ENCODE results near the gene DERL2. TPM values are rescaled to one million over a fixed set of nuclear protein-coding genes. Genes with fewer than 3 reads are reported as not detected.

Gene DERL2
- total RNA-seq, 1 donor from 2014 or later, result 79.4 TPM

DNA sequence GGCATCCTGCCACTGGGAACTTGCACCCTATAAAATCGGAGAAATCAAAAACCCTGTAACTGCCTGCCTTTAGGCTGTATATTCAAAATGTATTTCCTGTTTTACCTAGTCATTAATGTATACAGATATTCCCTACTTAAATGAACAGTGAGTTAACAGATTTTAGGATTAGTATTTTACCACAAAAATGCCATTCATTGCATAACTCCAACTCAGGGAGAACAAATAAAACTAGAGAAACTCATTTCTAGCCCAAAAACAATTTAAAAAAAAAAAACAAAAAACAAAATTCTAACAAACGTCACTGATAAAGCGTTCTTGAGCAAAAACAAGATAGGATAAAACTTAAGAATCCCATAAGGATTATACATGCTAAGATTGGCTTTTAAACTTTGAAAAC, 13.5 kb downstream of the DERL2 start:
- TF ChIP-seq, protein P1, sequence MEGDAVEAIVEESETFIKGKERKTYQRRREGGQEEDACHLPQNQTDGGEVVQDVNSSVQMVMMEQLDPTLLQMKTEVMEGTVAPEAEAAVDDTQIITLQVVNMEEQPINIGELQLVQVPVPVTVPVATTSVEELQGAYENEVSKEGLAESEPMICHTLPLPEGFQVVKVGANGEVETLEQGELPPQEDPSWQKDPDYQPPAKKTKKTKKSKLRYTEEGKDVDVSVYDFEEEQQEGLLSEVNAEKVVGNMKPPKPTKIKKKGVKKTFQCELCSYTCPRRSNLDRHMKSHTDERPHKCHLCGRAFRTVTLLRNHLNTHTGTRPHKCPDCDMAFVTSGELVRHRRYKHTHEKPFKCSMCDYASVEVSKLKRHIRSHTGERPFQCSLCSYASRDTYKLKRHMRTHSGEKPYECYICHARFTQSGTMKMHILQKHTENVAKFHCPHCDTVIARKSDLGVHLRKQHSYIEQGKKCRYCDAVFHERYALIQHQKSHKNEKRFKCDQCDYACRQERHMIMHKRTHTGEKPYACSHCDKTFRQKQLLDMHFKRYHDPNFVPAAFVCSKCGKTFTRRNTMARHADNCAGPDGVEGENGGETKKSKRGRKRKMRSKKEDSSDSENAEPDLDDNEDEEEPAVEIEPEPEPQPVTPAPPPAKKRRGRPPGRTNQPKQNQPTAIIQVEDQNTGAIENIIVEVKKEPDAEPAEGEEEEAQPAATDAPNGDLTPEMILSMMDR (conservative IDR thresholded peaks at IDR 0.05), result no peak
- H3K36me3 Mint-ChIP-seq, result peaks cover 14% of the 10 kb centered on the region
- DNase-seq (ENCODE audit: extremely low spot score, unreplicated experiment), result no peak
- peaks cover 2% of the 10 kb centered on the region for H3K4me1 Mint-ChIP-seq (ENCODE audit: unreplicated experiment)
- H3K27me3 Mint-ChIP-seq, result no peaks in the 10 kb centered on the region
- no peaks in the 10 kb centered on the region for H3K9me3 Mint-ChIP-seq
- no peak overlapping the region for H3K4me3 Mint-ChIP-seq
- H3K27ac Mint-ChIP-seq, result no peak overlapping the region

DNA sequence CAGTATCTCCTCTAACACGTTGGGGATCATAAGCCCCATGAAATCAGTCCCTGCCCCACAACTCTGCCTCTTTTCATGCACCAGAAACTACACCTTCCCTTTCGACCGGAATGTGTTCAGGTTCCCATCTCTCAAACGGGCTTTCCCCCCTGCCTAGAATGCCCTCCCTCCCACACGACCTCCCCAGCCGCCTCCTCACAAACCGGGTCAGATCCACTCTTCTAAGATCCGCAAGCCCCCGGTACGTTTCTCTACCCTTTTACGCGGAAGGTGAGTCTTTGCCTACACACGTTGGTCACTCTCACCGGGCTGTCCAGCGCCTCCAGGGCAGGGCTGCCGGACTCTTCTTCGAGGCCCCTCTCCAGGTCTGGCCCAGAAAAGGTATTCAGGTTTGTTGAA, 17.9 kb downstream of the DERL2 start:
- DNase-seq (ENCODE audit: extremely low spot score, unreplicated experiment), result no peak
- peak overlapping the region; percentile 91 for H3K4me3 Mint-ChIP-seq
- H3K27ac Mint-ChIP-seq, result peak overlapping the region; percentile 17
- no peaks in the 10 kb centered on the region for H3K9me3 Mint-ChIP-seq
- TF ChIP-seq, protein P1 (conservative IDR thresholded peaks at IDR 0.05), result no peak
- no peaks in the 10 kb centered on the region for H3K27me3 Mint-ChIP-seq
- H3K4me1 Mint-ChIP-seq (ENCODE audit: unreplicated experiment), result peaks cover 24% of the 10 kb centered on the region
- peaks cover 6% of the 10 kb centered on the region for H3K36me3 Mint-ChIP-seq

DNA sequence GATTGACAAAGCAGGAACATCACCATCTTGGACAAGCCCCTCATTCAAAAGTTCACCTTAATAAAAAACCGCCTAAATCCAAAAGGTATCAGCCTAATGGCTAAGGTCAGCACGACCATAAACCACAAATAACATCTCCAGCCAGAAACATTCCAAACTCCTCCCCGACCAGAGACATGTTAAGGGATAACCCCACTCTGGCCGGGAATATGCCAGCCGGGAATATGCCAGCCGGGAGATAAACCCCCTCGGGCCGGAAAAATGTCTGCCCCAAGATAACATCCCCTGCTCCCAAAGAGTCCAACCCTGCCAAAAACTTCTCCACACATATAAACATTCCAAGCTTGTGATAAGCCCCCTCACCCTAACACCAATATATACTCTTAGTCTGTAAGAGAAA, 18.6 kb downstream of the DERL2 start:
- DNase-seq (ENCODE audit: extremely low spot score, unreplicated experiment), result no peak
- peak overlapping the region; percentile 91 for H3K4me3 Mint-ChIP-seq
- H3K27me3 Mint-ChIP-seq, result no peaks in the 10 kb centered on the region
- H3K9me3 Mint-ChIP-seq, result no peaks in the 10 kb centered on the region
- H3K27ac Mint-ChIP-seq, result peak overlapping the region; percentile 17
- peaks cover 7% of the 10 kb centered on the region for H3K36me3 Mint-ChIP-seq
- H3K4me1 Mint-ChIP-seq (ENCODE audit: unreplicated experiment), result peaks cover 24% of the 10 kb centered on the region
- TF ChIP-seq, protein P1 (conservative IDR thresholded peaks at IDR 0.05), result no peak

DNA sequence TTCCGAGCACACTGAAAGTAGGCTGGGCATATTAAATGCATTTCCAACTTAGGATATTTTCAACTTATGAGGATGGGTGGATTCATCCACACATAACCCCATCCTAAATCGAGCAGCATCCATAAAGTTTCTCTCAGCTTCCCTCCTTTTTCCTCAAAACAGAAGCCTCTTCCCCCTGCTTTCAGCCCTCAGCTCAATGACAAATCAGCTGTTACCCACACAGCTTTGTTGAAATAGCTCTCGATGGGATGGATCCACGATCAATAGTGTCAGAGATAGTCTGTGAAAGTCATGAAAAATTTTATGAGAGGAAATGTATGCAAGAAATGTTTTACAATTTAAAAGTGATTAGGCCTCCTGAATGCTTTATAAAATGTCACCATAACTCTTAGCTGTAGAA, 19.7 kb downstream of the DERL2 start:
- H3K4me3 Mint-ChIP-seq, result peak overlapping the region; percentile 91
- no peak overlapping the region for H3K27ac Mint-ChIP-seq
- H3K27me3 Mint-ChIP-seq, result no peaks in the 10 kb centered on the region
- peaks cover 24% of the 10 kb centered on the region for H3K4me1 Mint-ChIP-seq (ENCODE audit: unreplicated experiment)
- DNase-seq (ENCODE audit: extremely low spot score, unreplicated experiment), result no peak
- H3K9me3 Mint-ChIP-seq, result no peaks in the 10 kb centered on the region
- H3K36me3 Mint-ChIP-seq, result peaks cover 4% of the 10 kb centered on the region
- TF ChIP-seq, protein P1 (conservative IDR thresholded peaks at IDR 0.05), result no peak

DNA sequence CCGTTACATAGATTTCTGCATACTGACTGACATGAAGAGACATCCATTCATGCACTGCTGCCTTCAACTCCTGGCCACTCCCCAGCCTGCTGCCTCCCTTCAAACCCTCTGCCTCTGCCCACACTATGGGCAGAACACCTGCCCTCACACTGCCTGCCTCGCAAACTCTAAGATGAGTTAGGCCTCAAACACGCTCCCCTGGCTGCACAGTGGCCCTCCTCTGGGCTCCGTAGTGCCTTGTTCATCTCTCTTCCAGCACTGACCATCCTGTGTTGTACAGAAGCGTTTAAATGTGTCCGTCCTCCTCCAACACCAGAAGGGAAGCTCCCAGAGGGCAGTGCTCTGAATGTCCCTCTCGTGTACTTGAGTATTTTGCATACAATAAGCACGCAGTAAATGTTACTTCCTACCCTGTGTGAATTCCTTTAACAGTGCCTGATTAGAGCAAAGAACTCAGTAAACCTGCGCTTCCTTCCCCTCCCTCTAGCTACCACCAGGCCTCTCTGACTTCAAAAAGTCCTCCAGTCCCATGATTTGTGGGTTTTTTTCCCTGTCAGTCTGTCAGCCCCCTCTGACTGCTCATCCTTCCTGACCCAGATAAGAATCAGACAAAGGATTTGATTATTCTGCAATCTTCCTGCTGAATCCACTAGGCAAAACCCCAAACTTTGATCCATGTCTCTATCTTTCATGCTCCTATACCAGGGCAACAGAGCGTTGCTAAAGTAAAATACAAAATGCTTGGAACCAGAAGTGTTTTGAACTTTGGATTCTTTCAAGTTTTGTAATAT, 21.1 kb downstream of the DERL2 start:
- no peaks in the 10 kb centered on the region for H3K27me3 Mint-ChIP-seq
- peaks cover 8% of the 10 kb centered on the region for H3K36me3 Mint-ChIP-seq
- no peak overlapping the region for H3K4me3 Mint-ChIP-seq
- H3K27ac Mint-ChIP-seq, result no peak overlapping the region
- TF ChIP-seq, protein P1 (conservative IDR thresholded peaks at IDR 0.05), result no peak
- H3K4me1 Mint-ChIP-seq (ENCODE audit: unreplicated experiment), result peaks cover 24% of the 10 kb centered on the region
- H3K9me3 Mint-ChIP-seq, result no peaks in the 10 kb centered on the region
- DNase-seq (ENCODE audit: extremely low spot score, unreplicated experiment), result no peak

All from type B pancreatic cell (in vitro differentiated cells).